ENCODE measurements around the gene RBM15. TPM values are rescaled to one million over a fixed set of nuclear protein-coding genes. Genes with fewer than 3 reads are reported as not detected.

RBM15 gene
- polyA plus RNA-seq, 1 of the 3 experiments (the other 2 are of a cell fraction): 3.8 TPM

GRCh38 chr1:110361856-110362255, 22.7 kb downstream of the RBM15 start:
- POLR2A ChIA-PET: no interaction called here
- Histone ChIP-seq H3K9me3 (no peaks in the 10 kb centered on the region), H3K4me2 (no peak overlapping the region), H3K9ac (no peak overlapping the region), H4K20me1 (ENCODE audit: insufficient read depth) (no peaks in the 10 kb centered on the region; the same call in 1 of the 2 replicates), H3K4me1 (ENCODE audit: control insufficient read depth in 1 of 2, insufficient read depth in 2 of 2, low read depth in 1 of 2, low read length in 1 of 2) (no peaks in the 10 kb centered on the region), H3K27me3 (ENCODE audit: insufficient read depth) (no peaks in the 10 kb centered on the region), H3K36me3 (replicated peaks in 1 of 2; ENCODE audit: control insufficient read depth in 1 of 2, insufficient read depth in 2 of 2, low read length in 1 of 2) (peaks cover 20 to 22% of the 10 kb centered on the region in 2 experiments), H3K27ac (ENCODE audit: low read depth in 2 of 2, low read length in 1 of 2) (no peak overlapping the region), H2AFZ (ENCODE audit: low read depth) (no peak overlapping the region), H3K79me2 (ENCODE audit: insufficient read depth) (peaks cover 90% of the 10 kb centered on the region), H3K9me2 (no peaks in the 10 kb centered on the region), H3F3A (replicated peaks; ENCODE audit: insufficient read depth) (peaks cover 3% of the 10 kb centered on the region), H3K4me3 (ENCODE audit: low read depth in 2 of 2, low read length in 1 of 2) (no peak overlapping the region)
- CTCF ChIA-PET: interaction anchor here (0.9 to 2.4 kb wide), 2 partner anchors 49 to 245 kb away, joined by 3 to 13 read pairs; no protein-coding TSS in a partner anchor
- DNase-seq: no peak
- TF ChIP-seq YY1 (IDR thresholded peaks at IDR 0.05; ENCODE audit: low read depth) (no peak), MAX (IDR thresholded peaks at IDR 0.05; ENCODE audit: low read depth) (no peak), RAD21 (IDR thresholded peaks at IDR 0.05; ENCODE audit: low read length) (no peak), CHD2 (IDR thresholded peaks at IDR 0.05; ENCODE audit: low read length, partially characterized antibody) (no peak), GATA2 (CRISPR knock-in tag; IDR thresholded peaks at IDR 0.05) (no peak), POLR2AphosphoS5 (IDR thresholded peaks at IDR 0.05; ENCODE audit: low read depth, low read length) (no peak), REST (IDR thresholded peaks at IDR 0.05; ENCODE audit: low read depth, low read length) (no peak), JUND (IDR thresholded peaks at IDR 0.05) (no peak), FOSL2 (IDR thresholded peaks at IDR 0.05; ENCODE audit: borderline replicate concordance, low read depth) (no peak), SMC3 (IDR thresholded peaks at IDR 0.05; ENCODE audit: low read depth, low read length) (no peak), TEAD4 (IDR thresholded peaks at IDR 0.05; ENCODE audit: borderline replicate concordance, insufficient read depth) (no peak), MEF2A (IDR thresholded peaks at IDR 0.05; ENCODE audit: borderline replicate concordance, low read depth) (no peak), USF2 (IDR thresholded peaks at IDR 0.05; ENCODE audit: borderline replicate concordance, low read depth, low read length) (no peak), NRF1 (IDR thresholded peaks at IDR 0.05; ENCODE audit: low read depth, low read length) (no peak), ELF1 (IDR thresholded peaks at IDR 0.05) (no peak), PBX3 (IDR thresholded peaks at IDR 0.05) (no peak)
- TF ChIP-seq, protein P1, sequence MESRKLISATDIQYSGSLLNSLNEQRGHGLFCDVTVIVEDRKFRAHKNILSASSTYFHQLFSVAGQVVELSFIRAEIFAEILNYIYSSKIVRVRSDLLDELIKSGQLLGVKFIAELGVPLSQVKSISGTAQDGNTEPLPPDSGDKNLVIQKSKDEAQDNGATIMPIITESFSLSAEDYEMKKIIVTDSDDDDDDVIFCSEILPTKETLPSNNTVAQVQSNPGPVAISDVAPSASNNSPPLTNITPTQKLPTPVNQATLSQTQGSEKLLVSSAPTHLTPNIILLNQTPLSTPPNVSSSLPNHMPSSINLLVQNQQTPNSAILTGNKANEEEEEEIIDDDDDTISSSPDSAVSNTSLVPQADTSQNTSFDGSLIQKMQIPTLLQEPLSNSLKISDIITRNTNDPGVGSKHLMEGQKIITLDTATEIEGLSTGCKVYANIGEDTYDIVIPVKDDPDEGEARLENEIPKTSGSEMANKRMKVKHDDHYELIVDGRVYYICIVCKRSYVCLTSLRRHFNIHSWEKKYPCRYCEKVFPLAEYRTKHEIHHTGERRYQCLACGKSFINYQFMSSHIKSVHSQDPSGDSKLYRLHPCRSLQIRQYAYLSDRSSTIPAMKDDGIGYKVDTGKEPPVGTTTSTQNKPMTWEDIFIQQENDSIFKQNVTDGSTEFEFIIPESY (IDR thresholded peaks at IDR 0.05; ENCODE audit: borderline replicate concordance, low read depth): no peak
- TF ChIP-seq, protein P2, sequence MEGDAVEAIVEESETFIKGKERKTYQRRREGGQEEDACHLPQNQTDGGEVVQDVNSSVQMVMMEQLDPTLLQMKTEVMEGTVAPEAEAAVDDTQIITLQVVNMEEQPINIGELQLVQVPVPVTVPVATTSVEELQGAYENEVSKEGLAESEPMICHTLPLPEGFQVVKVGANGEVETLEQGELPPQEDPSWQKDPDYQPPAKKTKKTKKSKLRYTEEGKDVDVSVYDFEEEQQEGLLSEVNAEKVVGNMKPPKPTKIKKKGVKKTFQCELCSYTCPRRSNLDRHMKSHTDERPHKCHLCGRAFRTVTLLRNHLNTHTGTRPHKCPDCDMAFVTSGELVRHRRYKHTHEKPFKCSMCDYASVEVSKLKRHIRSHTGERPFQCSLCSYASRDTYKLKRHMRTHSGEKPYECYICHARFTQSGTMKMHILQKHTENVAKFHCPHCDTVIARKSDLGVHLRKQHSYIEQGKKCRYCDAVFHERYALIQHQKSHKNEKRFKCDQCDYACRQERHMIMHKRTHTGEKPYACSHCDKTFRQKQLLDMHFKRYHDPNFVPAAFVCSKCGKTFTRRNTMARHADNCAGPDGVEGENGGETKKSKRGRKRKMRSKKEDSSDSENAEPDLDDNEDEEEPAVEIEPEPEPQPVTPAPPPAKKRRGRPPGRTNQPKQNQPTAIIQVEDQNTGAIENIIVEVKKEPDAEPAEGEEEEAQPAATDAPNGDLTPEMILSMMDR (IDR thresholded peaks at IDR 0.05): no peak
- WGBS (ENCODE audit: low lambda C conversion rate): 97% methylated on average over 1 of the region's 1 CpG

Measured in SK-N-SH (cell line).